SK-N-DZ (cell line): Measurements from ENCODE around the gene ITPR3.

Source experiments
- DNase-seq: peaks from one replicate; pipeline ENCODE4 v3.0.0-alpha.2; 2015; ENCODE audit warnings: low spot score

ITPR3 gene

GRCh38 chr6:33698494-33698893 is 77.4 kb downstream of the ITPR3 start:
- no peak for DNase-seq

DNA sequence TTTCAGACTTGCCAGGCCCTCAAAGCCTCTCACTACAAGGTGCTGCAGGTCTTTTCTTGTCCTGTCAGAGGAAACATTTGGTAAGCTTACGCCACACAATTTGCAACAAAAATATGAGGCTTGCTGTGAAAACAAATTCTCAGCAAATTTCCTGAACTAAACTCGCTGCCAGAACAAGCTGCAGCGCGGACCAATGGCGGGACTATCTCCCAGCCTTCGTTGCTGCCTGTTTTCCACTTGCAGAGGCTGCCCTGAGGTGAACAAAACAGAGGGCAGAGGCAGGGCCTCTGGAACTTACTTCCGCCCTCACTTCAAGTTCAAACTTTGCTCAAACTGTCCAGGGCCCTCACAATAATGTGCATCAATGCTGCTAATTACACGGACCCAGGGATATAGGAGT is 78.0 kb downstream of the ITPR3 start:
- no peak for DNase-seq

- no peak for DNase-seq
Measured at GRCh38 chr6:33699739-33700138, 78.6 kb downstream of the ITPR3 start.

GRCh38 chr6:33700391-33701050 is 79.4 kb downstream of the ITPR3 start:
- DNase-seq = peak; percentile 25

DNA sequence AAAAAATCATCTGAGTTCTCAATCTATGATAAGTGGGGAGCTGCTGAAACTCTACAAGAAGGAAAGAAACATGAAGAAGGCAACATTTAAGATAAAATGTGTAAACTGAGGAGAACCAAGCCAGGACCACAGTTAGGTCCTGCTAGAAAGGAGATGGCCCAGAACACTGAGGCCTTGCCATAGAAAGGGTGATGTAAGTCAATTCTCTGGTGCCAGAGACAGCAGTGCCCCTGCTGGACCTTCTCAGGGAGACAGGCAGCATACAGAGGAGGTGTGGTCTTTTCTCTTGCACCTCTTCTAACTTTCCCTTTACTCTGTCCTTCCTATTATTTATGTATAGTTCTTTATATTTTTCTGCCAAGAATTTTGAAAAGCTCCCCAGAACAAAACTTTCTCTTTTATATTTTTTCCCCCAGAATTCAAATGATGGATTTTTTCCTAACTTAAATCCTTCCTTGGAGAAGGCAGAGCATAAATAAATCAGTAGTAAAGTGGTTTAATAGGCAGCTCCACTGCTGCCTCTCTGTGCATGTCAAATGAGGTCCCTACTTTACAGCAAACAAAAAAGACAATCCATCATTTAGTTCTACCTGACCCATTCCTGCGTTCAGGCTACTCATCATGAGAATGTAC is 81.3 kb downstream of the ITPR3 start:
- DNase-seq = peak; percentile 31

GRCh38 chr6:33704215-33705066 is 83.3 kb downstream of the ITPR3 start:
- DNase-seq = no peak

DNA sequence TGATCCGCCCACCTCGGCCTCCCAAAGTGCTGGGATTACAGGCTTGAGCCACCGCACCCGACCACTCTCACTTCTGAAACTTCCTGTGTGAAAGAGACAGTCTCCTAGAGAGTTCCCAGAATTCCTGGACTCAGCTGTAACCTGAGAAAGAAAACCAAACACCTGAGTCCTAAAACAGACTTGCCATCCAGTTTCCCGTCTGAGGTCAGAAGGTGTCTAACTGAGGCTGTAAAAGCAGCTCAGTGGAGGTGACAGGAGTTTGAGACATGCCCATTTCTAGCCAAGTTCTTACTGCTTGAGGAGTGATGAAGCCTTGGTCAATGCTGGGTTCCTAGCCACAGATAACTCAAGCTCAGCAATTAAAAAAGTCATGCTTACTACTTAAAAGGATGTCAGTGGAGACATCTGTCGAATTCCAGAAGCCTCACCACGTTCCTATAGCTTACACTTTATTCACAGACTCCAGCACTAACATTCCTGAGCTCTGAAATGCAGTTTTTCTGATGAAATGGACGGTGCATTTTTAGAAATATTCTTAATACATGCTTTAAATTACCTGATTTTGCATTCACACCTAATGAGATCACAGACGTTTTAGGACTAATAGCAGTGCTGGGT is 84.3 kb downstream of the ITPR3 start:
- DNase-seq = no peak

- DNase-seq = no peak
Measured at GRCh38 chr6:33705955-33706725, 85.0 kb downstream of the ITPR3 start.

- DNase-seq = no peak
Measured at GRCh38 chr6:33707771-33708170, 86.6 kb downstream of the ITPR3 start.

GRCh38 chr6:33708516-33709204 is 87.5 kb downstream of the ITPR3 start:
- DNase-seq = no peak

DNA sequence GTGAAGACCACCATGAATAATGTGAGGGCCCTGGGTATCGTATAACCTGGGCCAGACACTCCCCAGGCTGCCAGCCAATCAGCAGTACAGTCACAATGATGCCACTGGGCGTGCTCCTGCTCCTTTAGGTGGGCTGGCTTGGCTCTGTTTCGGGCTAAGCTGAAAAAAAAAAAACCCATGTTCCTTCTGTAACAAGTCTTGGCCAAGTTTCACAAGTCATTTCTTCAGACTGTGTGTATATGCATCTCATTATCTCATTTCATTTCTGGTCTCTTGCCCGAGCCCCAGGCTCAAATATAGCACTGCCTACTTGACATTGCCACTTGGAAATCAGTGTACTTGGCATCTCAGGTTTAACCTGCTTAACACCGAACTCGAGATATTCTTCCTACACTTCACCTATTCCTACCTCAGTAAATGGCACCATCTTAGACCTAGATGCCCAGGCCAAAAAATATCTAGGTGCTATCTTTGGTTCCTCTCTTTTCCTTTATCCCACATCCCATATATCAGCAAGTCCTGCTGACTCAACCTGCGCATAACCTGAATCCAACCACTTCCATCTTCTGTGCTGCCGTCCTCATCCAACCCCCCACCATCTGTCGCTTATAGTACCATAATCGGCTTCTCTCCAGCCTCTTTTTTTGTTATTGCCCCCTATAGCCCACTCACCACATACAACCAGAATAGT is 88.6 kb downstream of the ITPR3 start:
- DNase-seq = no peak

- peak; percentile 26 for DNase-seq
Measured at GRCh38 chr6:33710296-33711121, 89.4 kb downstream of the ITPR3 start.

DNA sequence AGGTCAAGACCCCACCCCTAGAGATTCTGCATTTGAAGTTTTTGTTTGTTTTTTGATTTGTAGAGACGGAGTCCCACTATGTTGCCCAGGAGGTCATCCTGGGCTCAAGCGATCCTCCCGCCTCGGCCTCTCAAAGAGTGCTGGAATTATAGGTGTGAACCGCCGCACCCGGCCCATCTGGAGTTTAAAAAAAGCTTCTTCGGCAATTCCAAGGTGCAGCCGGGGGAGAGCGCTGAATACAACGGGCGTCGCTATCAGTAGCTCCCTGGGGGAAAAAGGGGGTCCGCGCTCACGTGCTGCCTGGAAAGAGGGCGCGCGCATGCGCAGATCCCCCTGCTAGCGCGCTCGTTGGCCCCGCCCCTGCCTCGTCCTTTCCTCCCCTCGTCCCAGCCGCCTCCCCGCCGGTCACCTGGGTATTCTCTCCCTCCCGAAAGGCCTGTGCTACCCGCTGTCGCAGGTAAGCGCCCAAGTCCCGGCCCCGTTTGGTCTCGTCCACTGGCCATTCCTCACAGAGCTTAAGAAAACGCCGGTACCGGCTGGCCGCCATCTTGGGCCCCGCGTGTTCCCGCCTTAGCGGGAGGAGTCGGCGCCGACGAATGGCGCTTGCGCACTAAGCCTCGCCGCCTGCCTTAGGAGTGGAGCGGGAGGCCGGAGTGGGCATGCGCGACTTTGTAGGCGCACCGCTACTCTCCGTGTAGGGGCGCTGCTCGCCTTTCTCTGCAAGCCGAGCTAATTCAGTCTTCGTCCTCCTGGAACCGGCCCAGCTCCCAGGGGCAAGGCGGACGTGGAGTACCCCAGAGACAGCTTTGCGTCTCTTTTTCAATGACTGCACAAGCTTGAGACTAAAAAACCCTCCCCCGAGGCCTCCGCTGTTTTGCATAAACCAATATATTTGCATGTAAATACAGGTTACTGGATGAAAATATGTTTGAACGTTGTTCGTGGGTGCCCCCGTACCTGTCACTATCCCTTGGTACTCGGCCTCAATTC is 90.3 kb downstream of the ITPR3 start, which contains the start of gene UQCC2:
Gene UQCC2, minus strand, starts transcription at position 561 of the 990 bp plus-strand sequence. Its CDS starts 14 bp downstream, at position 547.
- DNase-seq = peak; percentile 96

DNA sequence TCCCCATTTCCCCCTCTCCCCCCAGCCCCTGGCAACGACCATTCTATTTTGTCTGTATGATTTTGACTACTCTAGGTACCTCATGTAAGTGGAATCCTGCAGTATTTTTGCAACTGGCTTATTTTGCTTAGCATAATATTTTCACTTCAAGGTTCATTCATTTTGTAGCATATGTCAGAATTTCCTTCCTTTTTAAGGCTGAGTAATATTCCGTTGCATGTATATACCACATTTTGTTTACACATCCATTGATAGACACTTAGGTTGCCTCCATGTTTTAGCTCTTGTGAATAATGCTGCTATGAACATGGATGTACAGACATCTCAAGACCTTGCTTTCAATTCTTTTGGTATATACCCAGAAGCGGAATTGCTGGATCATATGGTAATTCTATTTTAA is 91.8 kb downstream of the ITPR3 start:
- DNase-seq = no peak

GRCh38 chr6:33713786-33714185 is 92.7 kb downstream of the ITPR3 start:
- no peak for DNase-seq

DNA sequence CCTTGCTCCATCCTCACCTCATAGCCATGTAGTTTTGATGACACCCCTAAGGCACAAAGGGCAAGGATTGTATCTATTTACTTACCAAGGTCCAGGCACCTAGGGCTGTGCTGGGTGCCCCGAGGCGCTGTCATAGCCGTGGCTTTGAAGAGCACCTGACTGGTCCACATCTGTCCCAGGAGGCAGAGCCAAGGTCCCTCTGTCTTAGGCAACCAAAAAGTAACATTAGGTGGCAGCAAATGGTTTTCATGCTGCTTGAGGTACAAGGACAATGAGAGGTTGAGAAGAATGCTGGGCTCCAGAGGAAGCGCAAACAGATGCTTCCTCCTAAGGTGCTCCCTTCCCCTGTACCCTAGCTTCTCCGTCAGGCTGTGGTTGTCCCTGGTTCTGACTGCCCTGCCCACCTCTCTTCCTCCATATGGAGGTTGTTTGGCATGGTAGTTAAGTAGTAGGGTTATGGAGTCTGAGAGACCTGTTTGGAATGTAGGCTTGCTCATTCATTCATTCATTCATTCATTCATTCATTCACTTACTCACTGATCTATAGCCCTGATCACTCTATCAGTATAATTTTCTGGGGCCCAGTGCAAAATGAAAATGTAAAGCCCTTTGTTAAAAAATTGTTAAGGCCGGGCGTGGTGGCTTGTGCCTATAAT is 93.4 kb downstream of the ITPR3 start:
- DNase-seq = no peak

GRCh38 chr6:33716379-33716778 is 95.3 kb downstream of the ITPR3 start:
- DNase-seq = no peak
